Activated CD8-positive, alpha-beta memory T cell treated with anti-CD3 and anti-CD28 coated beads, Interleukin-2, amount 10 ng/mL, durations not matched to agents 7 days and 5 days (primary cell): ENCODE results near the gene MBTD1. TPM values are rescaled to one million over a fixed set of nuclear protein-coding genes. Genes with fewer than 3 reads are reported as not detected.
"Not testable (repeated sequence)": the region's sequence is repeated elsewhere in the genome, so short reads cannot be mapped to it uniquely, and the experiment has no call there.

ENCODE experiments used
- ATAC-seq: fragments of 150-1000 bp; cut with Tn5 transposase; one replicate; pipeline ENCODE4 v1.10.0; 2021; ENCODE audit warnings: moderate library complexity
- CTCF ChIA-PET: fragments of 350-600 bp; sonication (Branson Sonifier 250); formaldehyde crosslinking; loops from one replicate; lab custom pipeline; 2021; ENCODE audit warnings: antibody characterized with exemption; lab: Charles Lee
- DNase-seq: peaks from one replicate; pipeline ENCODE4 v3.0.0-alpha.2; 2020
- H3K27ac Mint-ChIP-seq: one replicate; pipeline ENCODE4 v1.8.0; 2021; ENCODE audit warnings: mild to moderate bottlenecking, mixed read lengths
- H3K27me3 Mint-ChIP-seq: one replicate; pipeline ENCODE4 v1.8.0; 2021; ENCODE audit warnings: mixed read lengths
- H3K36me3 Mint-ChIP-seq: one replicate; pipeline ENCODE4 v1.8.0; 2021; ENCODE audit warnings: mild to moderate bottlenecking, mixed read lengths
- H3K4me1 Mint-ChIP-seq: one replicate; pipeline ENCODE4 v1.8.0; 2021; ENCODE audit warnings: mixed read lengths
- H3K4me3 Mint-ChIP-seq: one replicate; pipeline ENCODE4 v1.8.0; 2021; ENCODE audit warnings: mild to moderate bottlenecking, moderate library complexity, mixed read lengths
- H3K9me3 Mint-ChIP-seq: one replicate; pipeline ENCODE4 v1.8.0; 2022; ENCODE audit warnings: low read depth, mixed read lengths
- total RNA-seq, 2 experiments: library from RNA; stranded (reverse); gene quantifications; one replicate each; pipeline ENCODE4 v1.2.3, GENCODE V29; 2021

The MBTD1 gene
- total RNA-seq, 2 experiments from 2014 or later: 10.4 to 11.0 TPM

GRCh38 chr17:51240275-51240674 lies 19.6 kb downstream of the MBTD1 start:
- no peak for ATAC-seq
- CTCF ChIA-PET: no interaction called here

GRCh38 chr17:51238255-51238887 lies 21.5 kb downstream of the MBTD1 start:
- ATAC-seq (peak; percentile 30), DNase-seq (no peak)
- no peaks in the 10 kb centered on the region for H3K27me3 Mint-ChIP-seq
- H3K9me3 Mint-ChIP-seq: no peaks in the 10 kb centered on the region
- H3K4me1 Mint-ChIP-seq: peaks cover 13% of the 10 kb centered on the region
- CTCF ChIA-PET: interaction anchor here (1.0 kb wide), 1 partner anchor 13 kb away, joined by 4 read pairs; no protein-coding TSS in a partner anchor
- H3K4me3 Mint-ChIP-seq: no peak overlapping the region
- H3K27ac Mint-ChIP-seq: peak overlapping the region; percentile 18
- peaks cover 7% of the 10 kb centered on the region for H3K36me3 Mint-ChIP-seq

More at GRCh38 chr17:51240275-51240674, 19.6 kb downstream of the MBTD1 start:
- Mint-ChIP-seq H3K27ac (no peak overlapping the region), H3K9me3 (no peaks in the 10 kb centered on the region), H3K4me3 (no peak overlapping the region), H3K4me1 (peaks cover 17% of the 10 kb centered on the region), H3K36me3 (peaks cover 8% of the 10 kb centered on the region), H3K27me3 (no peaks in the 10 kb centered on the region)
- DNase-seq: no peak

GRCh38 chr17:51234162-51234561 lies 25.7 kb downstream of the MBTD1 start:
- H3K27ac Mint-ChIP-seq: no peak overlapping the region
- no peaks in the 10 kb centered on the region for H3K27me3 Mint-ChIP-seq
- ATAC-seq (no peak), DNase-seq (no peak)
- peaks cover 9% of the 10 kb centered on the region for H3K36me3 Mint-ChIP-seq
- peaks cover 11% of the 10 kb centered on the region for H3K4me1 Mint-ChIP-seq
- CTCF ChIA-PET: interaction anchor here (0.6 kb wide), 1 partner anchor 24 kb away, joined by 3 read pairs; no protein-coding TSS in a partner anchor
- H3K4me3 Mint-ChIP-seq: no peak overlapping the region
- no peaks in the 10 kb centered on the region for H3K9me3 Mint-ChIP-seq

- Mint-ChIP-seq H3K27me3 (no peaks in the 10 kb centered on the region), H3K27ac (no peak overlapping the region), H3K4me1 (peaks cover 3% of the 10 kb centered on the region), H3K9me3 (no peaks in the 10 kb centered on the region), H3K36me3 (peaks cover 8% of the 10 kb centered on the region), H3K4me3 (no peak overlapping the region)
- DNase-seq (no peak), ATAC-seq (no peak)
- CTCF ChIA-PET: no interaction called here
Measured at GRCh38 chr17:51231999-51232398, 27.9 kb downstream of the MBTD1 start.

GRCh38 chr17:51230306-51230705 lies 29.5 kb downstream of the MBTD1 start:
- ATAC-seq: no peak
- Mint-ChIP-seq H3K27ac (no peak overlapping the region), H3K27me3 (no peaks in the 10 kb centered on the region), H3K4me3 (no peak overlapping the region), H3K4me1 (peaks cover 3% of the 10 kb centered on the region), H3K36me3 (peaks cover 5% of the 10 kb centered on the region), H3K9me3 (no peaks in the 10 kb centered on the region)
- CTCF ChIA-PET: no interaction called here
- DNase-seq: no peak

GRCh38 chr17:51229889-51230288 lies 30.0 kb downstream of the MBTD1 start:
- ATAC-seq: no peak
- no peak for DNase-seq
- no peaks in the 10 kb centered on the region for H3K27me3 Mint-ChIP-seq
- H3K4me1 Mint-ChIP-seq: peaks cover 6% of the 10 kb centered on the region
- H3K9me3 Mint-ChIP-seq: no peaks in the 10 kb centered on the region
- peaks cover 7% of the 10 kb centered on the region for H3K36me3 Mint-ChIP-seq
- no peak overlapping the region for H3K27ac Mint-ChIP-seq
- no peak overlapping the region for H3K4me3 Mint-ChIP-seq
- CTCF ChIA-PET: no interaction called here

- peaks cover 6% of the 10 kb centered on the region for H3K36me3 Mint-ChIP-seq
- H3K4me1 Mint-ChIP-seq: peaks cover 18% of the 10 kb centered on the region
- DNase-seq: no peak
- H3K27me3 Mint-ChIP-seq: no peaks in the 10 kb centered on the region
- CTCF ChIA-PET: no interaction called here
- no peaks in the 10 kb centered on the region for H3K9me3 Mint-ChIP-seq
- H3K27ac Mint-ChIP-seq: no peak overlapping the region
- no peak overlapping the region for H3K4me3 Mint-ChIP-seq
- no peak for ATAC-seq
Measured at GRCh38 chr17:51228161-51228560, 31.7 kb downstream of the MBTD1 start.

- H3K27me3 Mint-ChIP-seq, DNase-seq, ATAC-seq, H3K27ac Mint-ChIP-seq, CTCF ChIA-PET, H3K4me3 Mint-ChIP-seq, H3K9me3 Mint-ChIP-seq: not testable (repeated sequence)
- Mint-ChIP-seq H3K4me1 (peaks cover 18% of the 10 kb centered on the region), H3K36me3 (peaks cover 11% of the 10 kb centered on the region)
Measured at GRCh38 chr17:51225523-51225922, 34.3 kb downstream of the MBTD1 start.

- peaks cover 18% of the 10 kb centered on the region for H3K4me1 Mint-ChIP-seq
- peak overlapping the region; percentile 74 for H3K27ac Mint-ChIP-seq
- no peaks in the 10 kb centered on the region for H3K27me3 Mint-ChIP-seq
- H3K4me3 Mint-ChIP-seq: no peak overlapping the region
- CTCF ChIA-PET: no interaction called here
- peaks cover 18% of the 10 kb centered on the region for H3K36me3 Mint-ChIP-seq
- no peaks in the 10 kb centered on the region for H3K9me3 Mint-ChIP-seq
- ATAC-seq (no peak), DNase-seq (no peak)
Measured at GRCh38 chr17:51224402-51225262, 35.2 kb downstream of the MBTD1 start.

- no peaks in the 10 kb centered on the region for H3K9me3 Mint-ChIP-seq
- CTCF ChIA-PET: no interaction called here
- peaks cover 17% of the 10 kb centered on the region for H3K4me1 Mint-ChIP-seq
- no peak for DNase-seq
- H3K27ac Mint-ChIP-seq: no peak overlapping the region
- H3K4me3 Mint-ChIP-seq: no peak overlapping the region
- ATAC-seq: no peak
- no peaks in the 10 kb centered on the region for H3K27me3 Mint-ChIP-seq
- peaks cover 27% of the 10 kb centered on the region for H3K36me3 Mint-ChIP-seq
Measured at GRCh38 chr17:51221322-51221721, 38.5 kb downstream of the MBTD1 start.

- Mint-ChIP-seq H3K4me3 (no peak overlapping the region), H3K9me3 (no peaks in the 10 kb centered on the region), H3K36me3 (peaks cover 29% of the 10 kb centered on the region), H3K27ac (no peak overlapping the region), H3K27me3 (no peaks in the 10 kb centered on the region), H3K4me1 (peaks cover 2% of the 10 kb centered on the region)
- ATAC-seq (no peak), DNase-seq (no peak)
- CTCF ChIA-PET: interaction anchor here (0.7 kb wide), 1 partner anchor 21 kb away, joined by 3 read pairs; no protein-coding TSS in a partner anchor
Measured at GRCh38 chr17:51217946-51218345, 41.9 kb downstream of the MBTD1 start.

GRCh38 chr17:51214920-51215319 lies 44.9 kb downstream of the MBTD1 start:
- Mint-ChIP-seq H3K36me3 (peaks cover 20% of the 10 kb centered on the region), H3K27ac (no peak overlapping the region), H3K27me3 (no peaks in the 10 kb centered on the region), H3K9me3 (no peaks in the 10 kb centered on the region), H3K4me3 (no peak overlapping the region), H3K4me1 (no peaks in the 10 kb centered on the region)
- ATAC-seq: no peak
- DNase-seq: no peak
- CTCF ChIA-PET: interaction anchor here (0.8 to 1.0 kb wide), 2 partner anchors 8 to 24 kb away, joined by 3 read pairs; no protein-coding TSS in a partner anchor

GRCh38 chr17:51203838-51204237 lies 56.0 kb downstream of the MBTD1 start:
- peaks cover 19% of the 10 kb centered on the region for H3K36me3 Mint-ChIP-seq
- no peak for ATAC-seq
- DNase-seq: no peak
- H3K27me3 Mint-ChIP-seq: no peaks in the 10 kb centered on the region
- no peak overlapping the region for H3K27ac Mint-ChIP-seq
- CTCF ChIA-PET: no interaction called here
- no peaks in the 10 kb centered on the region for H3K9me3 Mint-ChIP-seq
- no peak overlapping the region for H3K4me3 Mint-ChIP-seq
- H3K4me1 Mint-ChIP-seq: peaks cover 3% of the 10 kb centered on the region
